ENCODE results near the gene NCAM1.

DNA sequence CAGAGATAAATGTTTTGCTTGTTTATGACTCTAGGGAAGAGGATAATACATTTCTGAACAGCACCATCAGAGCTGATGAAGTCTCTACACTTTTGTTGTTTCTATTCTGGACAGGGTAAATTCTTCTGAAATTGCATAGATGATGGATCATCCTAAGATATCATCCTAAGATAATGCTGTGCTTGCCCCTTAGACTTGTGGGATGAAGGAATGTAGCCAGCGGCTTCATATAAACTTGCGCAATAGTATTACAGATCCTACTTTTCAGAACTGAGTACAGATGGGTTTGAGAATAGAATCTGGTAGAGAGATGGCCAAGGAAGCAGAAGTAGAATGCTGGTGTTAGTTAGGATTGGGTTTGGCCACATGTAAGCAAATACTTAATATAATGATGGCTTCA lies 61.0 kb downstream of the NCAM1 start:
- TF ChIP-seq AGO1 (IDR thresholded peaks at IDR 0.05; ENCODE audit: low read depth, low read length, poor library complexity, severe bottlenecking) (no peak), EZH2 (conservative IDR thresholded peaks at IDR 0.05; ENCODE audit: low read depth, low read length) (no peak), TEAD2 (CRISPR knock-in tag; IDR thresholded peaks at IDR 0.05) (no peak)
- TF ChIP-seq, protein P1, sequence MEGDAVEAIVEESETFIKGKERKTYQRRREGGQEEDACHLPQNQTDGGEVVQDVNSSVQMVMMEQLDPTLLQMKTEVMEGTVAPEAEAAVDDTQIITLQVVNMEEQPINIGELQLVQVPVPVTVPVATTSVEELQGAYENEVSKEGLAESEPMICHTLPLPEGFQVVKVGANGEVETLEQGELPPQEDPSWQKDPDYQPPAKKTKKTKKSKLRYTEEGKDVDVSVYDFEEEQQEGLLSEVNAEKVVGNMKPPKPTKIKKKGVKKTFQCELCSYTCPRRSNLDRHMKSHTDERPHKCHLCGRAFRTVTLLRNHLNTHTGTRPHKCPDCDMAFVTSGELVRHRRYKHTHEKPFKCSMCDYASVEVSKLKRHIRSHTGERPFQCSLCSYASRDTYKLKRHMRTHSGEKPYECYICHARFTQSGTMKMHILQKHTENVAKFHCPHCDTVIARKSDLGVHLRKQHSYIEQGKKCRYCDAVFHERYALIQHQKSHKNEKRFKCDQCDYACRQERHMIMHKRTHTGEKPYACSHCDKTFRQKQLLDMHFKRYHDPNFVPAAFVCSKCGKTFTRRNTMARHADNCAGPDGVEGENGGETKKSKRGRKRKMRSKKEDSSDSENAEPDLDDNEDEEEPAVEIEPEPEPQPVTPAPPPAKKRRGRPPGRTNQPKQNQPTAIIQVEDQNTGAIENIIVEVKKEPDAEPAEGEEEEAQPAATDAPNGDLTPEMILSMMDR (CRISPR knock-in tag; IDR thresholded peaks at IDR 0.05), result no peak
- TF ChIP-seq, protein P2, sequence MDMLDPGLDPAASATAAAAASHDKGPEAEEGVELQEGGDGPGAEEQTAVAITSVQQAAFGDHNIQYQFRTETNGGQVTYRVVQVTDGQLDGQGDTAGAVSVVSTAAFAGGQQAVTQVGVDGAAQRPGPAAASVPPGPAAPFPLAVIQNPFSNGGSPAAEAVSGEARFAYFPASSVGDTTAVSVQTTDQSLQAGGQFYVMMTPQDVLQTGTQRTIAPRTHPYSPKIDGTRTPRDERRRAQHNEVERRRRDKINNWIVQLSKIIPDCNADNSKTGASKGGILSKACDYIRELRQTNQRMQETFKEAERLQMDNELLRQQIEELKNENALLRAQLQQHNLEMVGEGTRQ (IDR thresholded peaks at IDR 0.05; ENCODE audit: low read depth, low read length), result no peak
- TF ChIP-seq, protein P2 (CRISPR knock-in tag; IDR thresholded peaks at IDR 0.05; ENCODE audit: borderline replicate concordance), result no peak
- TF ChIP-seq, protein P3, sequence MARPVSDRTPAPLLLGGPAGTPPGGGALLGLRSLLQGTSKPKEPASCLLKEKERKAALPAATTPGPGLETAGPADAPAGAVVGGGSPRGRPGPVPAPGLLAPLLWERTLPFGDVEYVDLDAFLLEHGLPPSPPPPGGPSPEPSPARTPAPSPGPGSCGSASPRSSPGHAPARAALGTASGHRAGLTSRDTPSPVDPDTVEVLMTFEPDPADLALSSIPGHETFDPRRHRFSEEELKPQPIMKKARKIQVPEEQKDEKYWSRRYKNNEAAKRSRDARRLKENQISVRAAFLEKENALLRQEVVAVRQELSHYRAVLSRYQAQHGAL (CRISPR knock-in tag; IDR thresholded peaks at IDR 0.05; ENCODE audit: not compliant biosample characterization), result no peak
